ENCODE data around the gene ALG14.

DNA sequence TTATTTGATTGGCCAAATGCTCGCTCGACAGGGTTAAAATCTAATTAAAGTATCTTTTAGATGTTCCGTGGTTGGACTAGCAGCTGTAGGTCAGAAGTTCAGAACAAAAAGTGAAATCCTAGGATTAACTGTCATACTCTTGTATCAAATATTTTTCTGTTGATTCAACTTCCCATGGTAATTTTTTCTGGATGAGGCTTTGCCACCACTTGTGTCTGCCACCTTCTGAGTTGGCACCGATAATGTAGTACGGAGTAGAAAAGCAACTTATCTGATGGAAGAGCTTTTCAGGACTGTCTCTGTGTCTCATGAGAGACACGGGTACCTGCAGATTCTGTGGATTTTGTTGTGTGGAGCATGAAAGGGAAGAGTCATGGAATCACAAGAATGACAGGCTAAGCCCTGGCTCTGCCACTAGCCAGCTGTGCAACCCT is 101.2 kb downstream of the ALG14 start:
- TF ChIP-seq, protein P1, sequence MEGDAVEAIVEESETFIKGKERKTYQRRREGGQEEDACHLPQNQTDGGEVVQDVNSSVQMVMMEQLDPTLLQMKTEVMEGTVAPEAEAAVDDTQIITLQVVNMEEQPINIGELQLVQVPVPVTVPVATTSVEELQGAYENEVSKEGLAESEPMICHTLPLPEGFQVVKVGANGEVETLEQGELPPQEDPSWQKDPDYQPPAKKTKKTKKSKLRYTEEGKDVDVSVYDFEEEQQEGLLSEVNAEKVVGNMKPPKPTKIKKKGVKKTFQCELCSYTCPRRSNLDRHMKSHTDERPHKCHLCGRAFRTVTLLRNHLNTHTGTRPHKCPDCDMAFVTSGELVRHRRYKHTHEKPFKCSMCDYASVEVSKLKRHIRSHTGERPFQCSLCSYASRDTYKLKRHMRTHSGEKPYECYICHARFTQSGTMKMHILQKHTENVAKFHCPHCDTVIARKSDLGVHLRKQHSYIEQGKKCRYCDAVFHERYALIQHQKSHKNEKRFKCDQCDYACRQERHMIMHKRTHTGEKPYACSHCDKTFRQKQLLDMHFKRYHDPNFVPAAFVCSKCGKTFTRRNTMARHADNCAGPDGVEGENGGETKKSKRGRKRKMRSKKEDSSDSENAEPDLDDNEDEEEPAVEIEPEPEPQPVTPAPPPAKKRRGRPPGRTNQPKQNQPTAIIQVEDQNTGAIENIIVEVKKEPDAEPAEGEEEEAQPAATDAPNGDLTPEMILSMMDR (IDR thresholded peaks at IDR 0.05) = no peak
- TF ChIP-seq POLR2A (IDR thresholded peaks at IDR 0.05) = no peak
- peak in 1 of 3 donors; percentile 33 for TF ChIP-seq POLR2AphosphoS5 (IDR thresholded peaks at IDR 0.05)
